HG03135 (cell line): ENCODE results near the gene ETHE1.

Source experiments
- ATAC-seq: cut with Tn5 transposase; IDR thresholded peaks from one replicate; pipeline ENCODE4 v1.9.1; 2021; ENCODE audit warnings: mild to moderate bottlenecking, moderate library complexity; ENCODE audit not compliant: unreplicated experiment

ETHE1 gene

GRCh38 chr19:43498233-43498842, 28.7 kb downstream of the ETHE1 start:
- no peak for ATAC-seq

DNA sequence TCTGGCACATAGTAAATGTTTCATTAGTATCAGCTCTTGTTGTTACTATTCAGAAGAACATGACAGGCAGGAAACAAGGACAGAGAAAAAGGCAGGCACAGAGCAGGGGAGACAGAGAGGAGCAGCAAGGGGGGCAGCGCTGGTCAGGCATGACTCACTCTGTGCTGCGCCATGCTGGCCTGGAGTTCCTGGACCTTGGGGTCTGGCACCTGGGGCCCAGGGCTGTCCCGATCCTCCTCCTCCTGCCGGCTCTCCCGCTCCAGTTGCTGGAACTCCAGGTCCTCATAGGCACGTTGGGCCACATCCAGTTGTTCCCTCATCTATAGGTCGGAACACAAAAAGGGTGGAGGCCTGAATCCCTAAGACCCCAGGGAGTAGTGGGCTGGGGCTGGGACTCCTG, 30.0 kb downstream of the ETHE1 start:
- ATAC-seq = no peak

DNA sequence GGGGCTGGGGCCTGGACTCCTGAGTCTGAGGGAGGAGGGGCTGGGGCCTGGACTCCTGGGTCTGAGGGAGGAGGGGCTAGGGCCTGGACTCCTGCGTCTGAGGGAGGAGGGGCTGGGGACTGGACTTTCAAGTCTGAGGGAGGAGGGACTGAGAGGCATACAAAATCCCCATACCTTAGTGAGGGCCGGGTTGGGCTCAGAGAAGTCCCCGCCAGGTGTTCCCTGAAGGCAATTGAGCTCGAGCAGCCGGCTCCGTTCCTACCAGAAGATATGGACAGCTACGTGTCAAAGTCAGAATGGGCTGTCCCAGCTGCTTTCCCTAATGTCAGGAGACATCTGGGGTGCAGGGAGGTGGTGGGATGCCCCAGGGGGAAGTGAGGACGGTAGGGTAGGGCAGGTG, 31.9 kb downstream of the ETHE1 start:
- no peak for ATAC-seq

DNA sequence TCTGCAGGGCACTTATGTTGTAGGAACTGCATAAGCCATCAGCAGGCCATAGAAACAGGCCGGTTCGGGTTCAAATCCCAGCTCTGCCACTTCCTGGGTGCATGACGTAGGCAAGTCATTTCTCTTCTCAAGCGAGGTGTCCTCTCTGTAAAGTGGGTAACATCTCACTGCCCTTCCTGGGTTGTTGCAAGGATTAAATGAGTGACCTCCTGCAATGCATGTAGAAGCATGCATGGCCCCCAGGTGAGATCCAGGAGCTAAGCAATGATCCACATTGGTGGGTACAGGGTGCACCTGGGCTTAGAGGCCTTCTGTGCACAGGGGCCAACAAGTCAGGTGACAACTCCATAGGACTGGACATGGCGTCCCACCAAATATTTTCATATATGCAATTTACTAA, 36.2 kb downstream of the ETHE1 start:
- no peak for ATAC-seq

DNA sequence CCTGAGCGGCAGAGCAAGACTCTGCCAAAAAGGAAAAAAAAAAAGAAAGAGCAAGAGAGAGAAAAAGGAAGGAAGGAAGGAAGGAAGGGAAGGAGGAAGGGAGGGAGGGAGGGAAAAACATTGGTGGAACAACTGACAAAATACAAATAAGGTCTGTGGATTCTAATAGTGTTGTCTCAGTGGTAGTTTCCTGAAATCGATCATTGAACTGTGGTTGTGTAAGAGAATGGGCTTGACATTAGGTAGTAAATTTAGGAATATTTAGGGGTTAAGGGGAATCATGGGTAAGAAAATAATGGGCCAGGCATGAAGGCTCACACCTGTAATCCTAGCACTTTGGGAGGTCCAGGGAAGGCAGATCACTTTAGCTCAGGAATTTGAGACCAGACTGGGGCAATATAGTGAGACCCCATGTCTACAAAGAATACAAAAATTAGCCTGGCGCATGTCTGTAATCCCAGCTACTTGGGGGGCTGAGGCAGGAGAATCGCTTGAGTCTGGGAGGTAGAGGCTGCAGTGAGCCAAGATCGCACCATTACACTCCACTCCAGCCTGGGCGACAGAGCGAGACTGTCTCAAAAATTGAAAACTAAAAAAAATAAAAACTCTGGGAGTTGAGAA, 36.9 kb downstream of the ETHE1 start:
- ATAC-seq = no peak

DNA sequence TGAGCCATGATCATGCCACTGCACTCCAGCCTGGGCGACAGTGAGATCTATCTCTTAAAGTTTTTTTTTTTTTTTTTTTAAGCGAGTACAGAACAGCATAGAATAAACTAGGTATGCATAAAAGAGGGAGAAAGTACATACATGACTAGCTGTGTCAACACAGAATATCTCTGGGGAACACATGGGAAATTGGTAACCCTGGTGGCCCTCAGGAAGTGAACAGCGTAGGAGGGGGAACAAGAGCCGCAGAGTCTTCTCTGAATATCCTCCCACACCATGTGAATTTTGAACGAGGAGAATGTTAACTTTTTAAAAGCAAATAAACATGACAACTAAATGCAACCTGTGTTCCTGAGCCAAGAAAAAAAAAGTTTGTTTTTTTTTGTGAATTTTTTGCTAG, 37.7 kb downstream of the ETHE1 start:
- ATAC-seq = no peak

DNA sequence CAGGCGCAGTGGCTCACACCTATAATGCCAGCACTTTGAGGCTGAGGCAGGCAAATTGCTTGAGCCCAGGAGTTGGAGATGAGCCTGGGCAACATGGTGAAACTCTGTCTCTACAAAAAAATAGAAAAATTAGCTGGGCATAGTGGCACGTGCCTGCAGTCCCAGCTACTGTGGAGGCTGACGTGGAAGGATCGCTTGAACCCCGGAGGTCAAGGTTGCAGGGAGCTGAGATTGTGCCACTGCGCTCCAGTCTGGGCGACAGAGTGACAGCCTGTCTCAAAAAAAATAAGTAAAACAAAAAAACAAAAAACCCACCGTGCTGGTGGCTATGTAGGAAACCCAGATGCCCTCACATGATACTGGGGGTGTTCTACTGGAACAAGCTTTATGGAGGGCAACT, 38.8 kb downstream of the ETHE1 start:
- no peak for ATAC-seq

DNA sequence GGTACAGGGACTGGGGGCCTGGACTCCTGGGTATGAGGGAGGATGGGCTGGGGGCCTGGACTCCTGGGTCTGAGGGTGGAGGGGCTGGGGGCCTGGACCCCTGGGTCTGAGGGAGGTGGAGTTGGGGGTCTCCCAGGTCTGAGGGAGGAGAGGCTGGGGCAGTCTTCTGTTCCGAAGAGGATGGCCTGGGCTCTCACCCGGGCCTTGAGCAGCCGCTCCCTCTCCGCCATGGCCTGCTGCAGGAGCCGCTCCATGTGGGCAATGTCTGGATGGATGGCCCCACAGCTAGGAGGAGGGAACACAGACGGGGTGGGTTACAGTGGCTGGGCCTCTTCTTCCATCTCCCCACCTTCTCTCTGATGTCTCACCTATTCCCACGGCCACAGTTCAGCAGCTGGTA, 40.6 kb downstream of the ETHE1 start:
- ATAC-seq = no peak

- ATAC-seq = no peak
Measured at GRCh38 chr19:43485951-43486350, 41.0 kb downstream of the ETHE1 start.

DNA sequence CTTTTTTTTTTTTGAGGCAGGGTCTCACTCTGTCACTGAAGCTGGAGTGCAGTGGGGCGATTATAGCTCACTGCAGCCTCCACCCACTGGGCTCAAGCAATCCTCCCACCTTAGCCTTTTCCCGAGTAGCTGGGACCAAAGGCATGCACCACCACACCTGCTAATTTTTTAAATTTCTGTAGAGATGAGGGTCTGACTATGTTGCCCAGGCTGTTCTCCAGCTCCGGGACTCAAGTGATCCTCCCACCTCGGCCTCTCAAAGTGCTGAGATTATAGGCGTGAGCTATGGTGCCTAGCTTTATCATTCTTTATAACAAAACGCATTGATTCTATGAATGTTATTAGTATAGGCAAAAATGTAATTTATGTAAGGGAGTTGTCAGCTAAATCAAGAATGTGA, 43.7 kb downstream of the ETHE1 start:
- no peak for ATAC-seq

GRCh38 chr19:43482193-43482592, 44.8 kb downstream of the ETHE1 start:
- no peak for ATAC-seq

DNA sequence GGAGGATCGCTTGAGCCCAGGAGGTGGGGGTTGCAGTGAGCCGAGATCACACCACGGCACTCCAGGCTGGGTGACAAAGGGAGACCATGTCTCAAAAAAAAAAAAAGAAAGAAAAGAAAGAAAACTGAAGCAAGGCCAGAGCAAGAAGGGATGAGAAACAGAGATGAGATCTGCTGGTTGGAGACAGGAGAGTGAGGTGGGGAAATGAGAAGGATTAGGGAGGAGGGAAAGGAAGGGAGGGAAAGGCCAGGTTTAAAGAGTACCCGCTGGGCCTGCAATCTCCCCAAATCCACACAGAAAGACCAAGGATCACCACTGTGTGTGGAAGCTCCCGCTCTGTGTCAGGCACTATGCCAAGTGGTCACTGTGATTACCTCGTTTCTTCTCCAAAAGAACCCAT, 45.3 kb downstream of the ETHE1 start:
- ATAC-seq = no peak

- no peak for ATAC-seq
Measured at GRCh38 chr19:43480574-43480973, 46.4 kb downstream of the ETHE1 start.

DNA sequence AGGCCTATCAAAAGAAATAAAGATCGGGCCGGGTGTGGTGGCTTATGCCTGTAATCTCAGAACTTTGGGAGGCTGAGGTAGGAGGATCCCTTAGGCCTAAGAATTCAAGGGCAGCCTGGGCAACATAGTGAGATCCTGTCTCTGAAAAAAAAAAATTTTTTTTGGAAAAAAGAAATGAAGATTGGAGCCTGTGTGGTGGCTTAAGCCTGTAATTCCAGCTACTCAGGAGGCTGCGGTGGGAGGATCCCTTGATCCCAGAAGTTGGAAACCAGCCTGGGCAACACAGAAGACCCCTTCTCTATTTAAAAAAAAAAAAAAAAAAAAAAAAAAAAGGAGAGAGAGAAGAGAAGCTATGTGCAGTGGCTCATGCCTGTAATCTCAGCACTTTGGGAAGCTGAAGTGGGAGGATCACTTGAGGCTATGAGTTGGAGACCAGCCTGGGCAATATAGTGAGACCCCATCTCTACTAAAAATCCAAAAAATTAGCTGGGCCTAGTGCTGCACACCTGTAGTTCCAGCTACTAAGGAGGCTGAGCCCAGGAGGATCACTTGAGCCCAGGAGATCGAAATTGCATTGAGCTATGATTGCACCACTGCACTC, 46.9 kb downstream of the ETHE1 start:
- ATAC-seq = no peak

DNA sequence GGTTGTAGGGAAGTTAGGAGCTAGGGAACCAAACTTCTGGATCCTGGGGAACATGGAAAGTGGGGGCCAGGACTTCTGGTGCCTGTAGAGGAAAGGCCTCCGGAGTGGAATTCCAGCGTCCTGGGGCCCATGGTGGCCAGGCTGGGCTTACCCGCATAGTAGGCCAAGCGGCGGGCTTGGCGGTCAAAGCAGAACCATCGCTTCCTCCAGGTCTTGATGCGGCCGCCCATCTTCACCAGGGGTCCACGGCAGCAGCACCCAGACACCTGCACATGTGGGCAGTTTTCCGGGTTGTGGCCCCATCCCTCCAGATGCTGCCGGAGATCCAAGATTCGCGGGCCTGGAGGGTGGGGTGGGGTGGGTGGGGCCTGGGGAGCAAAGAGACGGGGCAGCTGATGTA, 47.8 kb downstream of the ETHE1 start:
- no peak for ATAC-seq

DNA sequence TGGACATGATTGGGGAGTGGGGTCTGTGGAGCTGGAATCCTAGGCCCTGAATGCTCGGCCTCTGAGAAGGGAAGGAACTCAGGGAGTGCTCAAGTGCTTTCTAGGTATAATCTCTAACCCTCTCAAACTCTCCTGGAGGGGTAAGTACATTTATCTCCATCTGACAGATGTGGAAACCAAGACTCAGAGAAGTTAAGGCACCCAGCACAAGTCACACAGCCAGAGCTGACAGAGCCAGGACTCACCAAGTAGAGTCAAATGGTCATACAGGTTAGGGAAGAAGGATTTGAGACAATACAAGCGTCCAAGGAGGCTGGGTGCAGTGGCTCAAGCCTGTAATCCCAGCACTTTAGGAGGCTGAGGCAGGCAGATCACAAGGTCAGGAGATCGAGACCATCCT, 48.7 kb downstream of the ETHE1 start:
- no peak for ATAC-seq

- no peak for ATAC-seq
Measured at GRCh38 chr19:43476606-43477005, 50.4 kb downstream of the ETHE1 start.

DNA sequence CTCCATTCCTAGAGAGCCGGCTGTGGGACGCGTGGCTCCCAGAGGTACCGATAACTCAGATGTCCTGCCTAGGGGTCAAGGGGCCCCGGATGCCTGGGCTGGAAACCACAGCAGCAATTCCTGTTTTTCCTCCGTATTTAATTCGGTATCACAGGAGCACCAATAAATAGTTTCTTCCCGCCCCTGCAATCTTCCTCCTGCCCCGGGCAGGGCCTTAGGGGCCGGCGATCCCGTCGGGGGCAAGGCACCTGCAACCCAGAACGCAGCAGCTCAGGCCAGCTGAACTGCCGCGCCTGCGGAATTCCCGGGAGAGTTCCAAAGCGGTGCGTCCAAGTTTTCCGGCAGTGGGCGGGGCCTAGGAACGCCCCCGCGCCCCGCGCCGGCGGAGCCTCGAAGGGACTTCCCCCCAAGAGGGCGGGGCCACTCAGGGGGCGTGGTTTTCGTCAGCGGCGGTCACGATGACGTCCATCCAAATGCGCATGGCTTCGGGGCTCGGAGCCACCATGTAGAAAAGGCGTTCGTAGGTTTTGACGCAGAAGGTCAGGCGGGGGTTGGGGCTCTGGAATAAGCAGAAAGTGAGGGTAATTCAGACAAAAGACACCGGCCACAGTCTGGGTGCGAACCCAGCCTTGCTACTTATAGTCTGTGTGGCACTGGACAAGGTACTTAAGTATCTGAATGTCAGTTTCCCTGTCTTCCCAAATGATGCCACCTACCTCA, 51.9 kb downstream of the ETHE1 start:
- no peak for ATAC-seq

- no peak for ATAC-seq
Measured at GRCh38 chr19:43474487-43474886, 52.5 kb downstream of the ETHE1 start.

DNA sequence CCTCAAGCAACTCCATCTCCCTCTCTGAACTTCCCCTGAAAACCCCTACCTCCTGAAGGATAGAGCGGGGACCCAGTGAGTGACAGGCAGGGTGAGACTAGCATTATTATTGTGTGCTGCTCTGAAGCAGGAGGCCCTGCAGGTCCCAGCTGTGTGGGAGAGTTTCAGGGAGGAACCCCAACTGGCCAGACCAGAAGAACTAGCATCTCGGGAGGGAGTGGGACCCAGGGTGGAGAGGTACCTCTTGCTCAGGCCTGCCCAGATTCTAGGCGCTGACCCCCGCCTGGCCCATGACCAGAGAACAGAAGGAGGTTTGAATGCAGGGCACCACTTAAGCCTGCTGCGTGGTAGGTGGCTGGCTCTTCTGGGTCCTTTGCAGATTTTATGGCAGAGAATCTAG, 55.9 kb downstream of the ETHE1 start:
- no peak for ATAC-seq

GRCh38 chr19:43470288-43470687, 56.7 kb downstream of the ETHE1 start:
- ATAC-seq = no peak

GRCh38 chr19:43469160-43469480, 57.9 kb downstream of the ETHE1 start:
- ATAC-seq = no peak
